GM13976 (cell line): ENCODE measurements around the gene SLC1A3.

ENCODE experiments used
- DNase-seq: peaks from one replicate; pipeline ENCODE4 v3.0.0; 2012; ENCODE audit warnings: low spot score
- in situ Hi-C: fragments of 300-500 bp; cut with MboI; formaldehyde crosslinking; loops from one replicate; pipeline ENCODE4 v1.12.0; 2022; ENCODE audit warnings: low sequenced_read_pairs, mixed read lengths, inconsistent platforms; ENCODE audit not compliant: unreplicated experiment
- TF ChIP-seq, protein P1 (sequence below): IDR thresholded peaks from 2 replicates; pipeline ENCODE4 v1.5.1; 2012; ENCODE audit warnings: borderline replicate concordance, mild to moderate bottlenecking; ENCODE audit not compliant: insufficient read depth; ENCODE audit errors: extremely low read depth, missing control alignments, control extremely low read depth

SLC1A3 gene

DNA sequence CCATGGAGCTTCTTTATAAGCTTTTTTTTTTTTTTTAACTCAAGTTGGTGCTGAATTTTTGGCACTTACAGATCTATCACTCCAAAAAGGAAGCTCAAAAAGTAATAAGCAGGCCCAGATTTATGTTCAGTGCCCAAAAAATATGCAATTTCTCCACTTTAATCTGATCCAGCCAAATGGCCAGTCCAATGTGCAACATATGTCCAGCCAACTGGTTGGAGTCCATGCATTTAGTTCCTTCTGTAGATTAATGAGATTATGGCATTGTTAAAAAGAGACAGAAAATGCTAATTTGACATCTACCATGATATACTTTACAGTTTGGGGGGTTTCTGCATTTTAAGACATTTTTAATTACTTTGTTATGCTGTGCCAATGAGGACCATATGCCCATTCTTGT is 129.5 kb downstream of the SLC1A3 start:
- TF ChIP-seq, protein P1, sequence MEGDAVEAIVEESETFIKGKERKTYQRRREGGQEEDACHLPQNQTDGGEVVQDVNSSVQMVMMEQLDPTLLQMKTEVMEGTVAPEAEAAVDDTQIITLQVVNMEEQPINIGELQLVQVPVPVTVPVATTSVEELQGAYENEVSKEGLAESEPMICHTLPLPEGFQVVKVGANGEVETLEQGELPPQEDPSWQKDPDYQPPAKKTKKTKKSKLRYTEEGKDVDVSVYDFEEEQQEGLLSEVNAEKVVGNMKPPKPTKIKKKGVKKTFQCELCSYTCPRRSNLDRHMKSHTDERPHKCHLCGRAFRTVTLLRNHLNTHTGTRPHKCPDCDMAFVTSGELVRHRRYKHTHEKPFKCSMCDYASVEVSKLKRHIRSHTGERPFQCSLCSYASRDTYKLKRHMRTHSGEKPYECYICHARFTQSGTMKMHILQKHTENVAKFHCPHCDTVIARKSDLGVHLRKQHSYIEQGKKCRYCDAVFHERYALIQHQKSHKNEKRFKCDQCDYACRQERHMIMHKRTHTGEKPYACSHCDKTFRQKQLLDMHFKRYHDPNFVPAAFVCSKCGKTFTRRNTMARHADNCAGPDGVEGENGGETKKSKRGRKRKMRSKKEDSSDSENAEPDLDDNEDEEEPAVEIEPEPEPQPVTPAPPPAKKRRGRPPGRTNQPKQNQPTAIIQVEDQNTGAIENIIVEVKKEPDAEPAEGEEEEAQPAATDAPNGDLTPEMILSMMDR: no peak
- no peak for DNase-seq
- in situ Hi-C loops: loop anchor here (10.0 kb wide), 2 partner anchors 139 to 269 kb away; partner anchors contain the start of gene NIPBL
